Endothelial cell of umbilical vein (primary cell): ENCODE data around the gene RAP1GDS1. TPM values are rescaled to one million over a fixed set of nuclear protein-coding genes. Genes with fewer than 3 reads are reported as not detected.
"Not testable (repeated sequence)": the region's sequence is repeated elsewhere in the genome, so short reads cannot be mapped to it uniquely, and the experiment has no call there.

Experiments used
- BruUV-seq: library from RNA; stranded (reverse); fragments of 400-500 nt; replicated peaks from 2 replicates; lab custom pipeline; 2021; lab: Mats Ljungman, UMichigan
- CTCF ChIA-PET: fragments of 300-600, 350-600 bp; sonication (Branson Sonifier 250); formaldehyde crosslinking; loops from one replicate; lab custom pipeline; 2021; ENCODE audit warnings: antibody characterized with exemption, inconsistent platforms; lab: Charles Lee
- POLR2A ChIA-PET: fragments of 300-600, 350-600 bp; sonication (Branson Sonifier 250); formaldehyde crosslinking; loops from one replicate; lab custom pipeline; 2021; ENCODE audit warnings: antibody characterized with exemption, inconsistent platforms; lab: Charles Lee
- DNase-seq: peaks from one replicate; pipeline ENCODE4 v3.0.0-alpha.2; 2011; ENCODE audit warnings: low read depth, low spot score
- FAIRE-seq: peaks from 2 replicates; lab custom pipeline; 2011; peaks lifted over from hg19 to GRCh38; lab: Jason Lieb, UNC
- H2AFZ ChIP-seq: 2 replicates; pipeline ENCODE4 v1.6.0; 2012; ENCODE audit warnings: low read depth, low read length, control low read depth, inconsistent platforms
- H3K27ac ChIP-seq: 2 replicates; pipeline ENCODE4 v1.5.1; 2011; ENCODE audit warnings: low read depth, mild to moderate bottlenecking, control low read depth, low read length, moderate library complexity; ENCODE audit not compliant: insufficient read depth
- H3K27me3 ChIP-seq, 2 experiments: 2 replicates each; pipeline versions ENCODE4 v1.6.0 to v1.6.1; 2011; ENCODE audit warnings: low read length in 2 of 2, mixed read lengths in 1 of 2; ENCODE audit not compliant: control insufficient read depth in 2 of 2, insufficient read depth in 2 of 2
- H3K36me3 ChIP-seq, 2 experiments: 2 replicates in 1 of 2; 3 replicates in 1 of 2; pipeline ENCODE4 v1.5.1; 2011; ENCODE audit warnings: low read length in 2 of 2, mild to moderate bottlenecking in 1 of 2, moderate library complexity in 1 of 2; ENCODE audit not compliant: control insufficient read depth in 2 of 2, insufficient read depth in 2 of 2; ENCODE audit errors: extremely low read depth in 1 of 2
- H3K4me1 ChIP-seq: 3 replicates; pipeline ENCODE4 v1.5.1; 2011; ENCODE audit warnings: mild to moderate bottlenecking, low read length; ENCODE audit not compliant: control insufficient read depth, insufficient read depth; ENCODE audit errors: extremely low read depth
- H3K4me2 ChIP-seq: 2 replicates; pipeline ENCODE4 v1.6.1; 2011; ENCODE audit warnings: low read length, control low read depth, mixed read lengths; ENCODE audit not compliant: insufficient read depth
- H3K4me3 ChIP-seq, 3 experiments: fragments of 200-600 bp in 1 of 3; sonication (generic), shearing (Covaris generic) in 1 of 3; replicated peaks in 1 of 3; 2 replicates each; pipeline ENCODE4 v1.5.1; 2011 to 2016; ENCODE audit warnings: control low read depth in 3 of 3, low read length in 3 of 3, mild to moderate bottlenecking in 2 of 3, inconsistent platforms in 1 of 3, low read depth in 1 of 3, moderate library complexity in 1 of 3; ENCODE audit not compliant: insufficient read depth in 1 of 3
- H3K79me2 ChIP-seq: 2 replicates; pipeline ENCODE4 v1.6.0; 2012; ENCODE audit warnings: low read length, inconsistent platforms; ENCODE audit not compliant: control insufficient read depth, insufficient read depth
- H3K9ac ChIP-seq: replicated peaks from 2 replicates; pipeline ENCODE3; 2011; ENCODE audit warnings: low read length, control low read depth; ENCODE audit not compliant: insufficient read depth; ENCODE audit errors: extremely low read depth
- H3K9me1 ChIP-seq: replicated peaks from 3 replicates; pipeline ENCODE4 v1.6.0; 2011; ENCODE audit warnings: mild to moderate bottlenecking, low read length; ENCODE audit not compliant: control insufficient read depth, insufficient read depth; ENCODE audit errors: extremely low read depth
- H3K9me3 ChIP-seq: replicated peaks from 2 replicates; pipeline ENCODE4 v1.5.1; 2012; ENCODE audit warnings: low read length, inconsistent platforms; ENCODE audit not compliant: control insufficient read depth, insufficient read depth
- H4K20me1 ChIP-seq: replicated peaks from 2 replicates; pipeline ENCODE3; 2011; ENCODE audit warnings: mild to moderate bottlenecking, low read length; ENCODE audit not compliant: control insufficient read depth, insufficient read depth; ENCODE audit errors: extremely low read depth
- EZH2 ChIP-seq: IDR thresholded peaks from 2 replicates; pipeline ENCODE4 v1.6.1; 2012; ENCODE audit warnings: borderline replicate concordance, low read depth, mild to moderate bottlenecking, moderate library complexity, low read length, inconsistent platforms; ENCODE audit not compliant: severe bottlenecking
- FOS ChIP-seq: IDR thresholded peaks from 2 replicates; pipeline ENCODE4 v1.6.1; 2011; ENCODE audit warnings: mild to moderate bottlenecking, low read length, moderate library complexity, borderline replicate concordance; ENCODE audit not compliant: insufficient read depth
- GATA2 ChIP-seq: IDR thresholded peaks from 2 replicates; pipeline ENCODE4 v1.7.0; 2011; ENCODE audit warnings: low read depth, mild to moderate bottlenecking, moderate library complexity, mixed read lengths, low read length; ENCODE audit not compliant: insufficient read length, insufficient read depth
- JUN ChIP-seq: IDR thresholded peaks from 2 replicates; pipeline ENCODE4 v1.6.1; 2011; ENCODE audit warnings: borderline replicate concordance, low read depth; ENCODE audit not compliant: insufficient read length, insufficient read depth
- MYC ChIP-seq: IDR thresholded peaks from one replicate; pipeline ENCODE4 v1.6.1; 2011; ENCODE audit warnings: mild to moderate bottlenecking, low read depth, low read length
- POLR2A ChIP-seq: IDR thresholded peaks from 2 replicates; pipeline ENCODE4 v1.6.1; 2012; ENCODE audit warnings: low read depth, mild to moderate bottlenecking, control low read depth, low read length
- POLR2AphosphoS5 ChIP-seq: IDR thresholded peaks from 2 replicates; pipeline ENCODE4 v1.6.1; 2012; ENCODE audit warnings: low read depth, mild to moderate bottlenecking, control low read depth, low read length, moderate library complexity; ENCODE audit not compliant: insufficient read depth
- dilution Hi-C: fragments of 300-500 bp; cut with MboI; formaldehyde crosslinking; loops from one replicate; pipeline ENCODE4 v1.15.0; 2019; ENCODE audit warnings: low sequenced_read_pairs; ENCODE audit not compliant: extremely low pct_ligation_motif_present
- intact Hi-C: fragments of 100-400 bp; cut with micrococcal nuclease; formaldehyde crosslinking; loops from one replicate; pipeline ENCODE4 v1.10.0; 2022
- polyA plus RNA-seq, 4 experiments: library from polyadenylated mRNA; depleted of rRNA in 3 of 4; stranded (reverse) in 3 of 4; unstranded in 1 of 4; fragments of >200 nt; gene quantifications; 2 replicates each; pipeline versions ENCODE4 v1.2.1 to v1.2.3, GENCODE V29; 2011 to 2012; ENCODE audit warnings: missing spikeins in 1 of 4
- total RNA-seq: library from RNA; stranded (reverse); gene quantifications from 2 replicates; pipeline ENCODE4 v1.2.3, GENCODE V29; 2021
- TF ChIP-seq, protein P1 (sequence below), 2 donors: IDR thresholded peaks; 1 replicate in 1 of 2; 2 replicates in 1 of 2; pipeline ENCODE4 v1.5.1; 2011; ENCODE audit warnings: low read length in 2 of 2, mild to moderate bottlenecking in 2 of 2, moderate library complexity in 2 of 2, control low read depth in 1 of 2, inconsistent platforms in 1 of 2, low read depth in 1 of 2; ENCODE audit not compliant: insufficient read depth in 1 of 2; ENCODE audit errors: extremely low read depth in 1 of 2

The RAP1GDS1 gene
- total and polyA plus RNA-seq, 2 donors (not counting 3 experiments of a cell fraction or from before 2014, with no cell fraction given) = 17.6 to 52.8 TPM

DNA sequence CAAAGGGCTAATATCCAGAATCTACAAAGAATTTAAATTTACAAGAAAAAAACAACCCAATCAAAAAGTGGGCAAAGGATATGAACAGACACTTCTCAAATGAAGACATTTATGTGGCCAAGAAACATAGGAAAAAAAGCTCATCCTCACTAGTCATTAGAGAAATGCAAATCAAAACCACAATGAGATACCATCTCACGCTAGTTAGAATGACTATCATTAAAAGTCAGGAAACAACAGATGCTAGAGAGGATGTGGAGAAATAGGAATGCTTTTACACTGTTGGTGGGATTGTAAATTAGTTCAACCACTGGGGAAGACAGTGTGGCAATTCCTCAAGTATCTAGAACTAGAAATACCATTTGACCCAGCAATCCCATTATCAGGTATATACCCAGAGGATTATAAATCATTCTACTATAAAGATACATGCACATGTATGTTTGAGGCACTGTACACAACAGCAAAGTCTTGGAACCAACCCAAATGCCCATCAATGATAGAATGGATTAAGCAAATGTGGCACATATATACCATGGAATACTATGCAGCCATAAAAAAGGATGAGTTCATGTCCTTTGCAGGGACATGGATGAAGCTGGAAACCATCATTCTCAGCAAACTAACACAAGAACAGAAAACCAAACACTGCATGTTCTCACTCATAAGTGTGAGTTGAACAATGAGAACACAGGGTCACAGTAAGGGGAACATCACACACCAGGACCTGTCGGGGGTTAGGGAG is 200.1 kb downstream of the RAP1GDS1 start:
- H4K20me1 ChIP-seq, FAIRE-seq, H3K4me3 ChIP-seq, H3K27me3 ChIP-seq, DNase-seq, BruUV-seq, POLR2A ChIA-PET, H3K4me1 ChIP-seq, H3K9ac ChIP-seq, H3K36me3 ChIP-seq, H3K9me3 ChIP-seq, H3K79me2 ChIP-seq, H3K4me2 ChIP-seq, H3K27ac ChIP-seq, H2AFZ ChIP-seq, dilution Hi-C loops, H3K9me1 ChIP-seq: not testable (repeated sequence)
- CTCF ChIA-PET = interaction anchor here (0.6 kb wide), 1 partner anchor 25 kb away, joined by 6 read pairs; no protein-coding TSS in a partner anchor
- intact Hi-C loops = loop anchor here (10.0 kb wide), 1 partner anchor 306 kb away; no protein-coding TSS in a partner anchor

DNA sequence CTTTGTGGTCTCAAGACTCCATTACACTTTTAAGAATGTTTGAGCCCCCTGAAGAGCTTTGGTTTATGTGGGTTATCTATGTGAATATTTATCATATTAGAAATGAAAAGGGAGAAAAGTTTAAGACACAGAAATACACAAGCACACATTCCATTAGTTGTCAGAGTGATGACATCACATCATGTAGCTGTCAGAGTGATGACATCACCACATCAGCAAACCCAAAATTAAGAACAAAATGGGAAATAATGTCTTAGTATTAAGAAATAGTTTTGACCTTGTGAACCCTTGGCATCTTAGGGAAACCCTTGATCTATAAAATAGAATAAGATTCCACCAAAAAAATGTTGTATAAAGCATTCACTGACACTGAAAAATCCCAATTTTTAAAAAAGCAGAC is 201.3 kb downstream of the RAP1GDS1 start:
- intact Hi-C loops (loop anchor here (10.0 kb wide), 1 partner anchor 308 kb away; no protein-coding TSS in a partner anchor), dilution Hi-C loops (no loop called here)
- CTCF ChIA-PET = interaction anchor here (0.6 kb wide), 1 partner anchor 491 kb away, joined by 3 read pairs; no protein-coding TSS in a partner anchor
- DNase-seq (no peak), FAIRE-seq (no peak)
- TF ChIP-seq FOS = no peak
- no peak for TF ChIP-seq POLR2A
- no peak for TF ChIP-seq EZH2
- no peak for TF ChIP-seq MYC
- TF ChIP-seq, protein P1, sequence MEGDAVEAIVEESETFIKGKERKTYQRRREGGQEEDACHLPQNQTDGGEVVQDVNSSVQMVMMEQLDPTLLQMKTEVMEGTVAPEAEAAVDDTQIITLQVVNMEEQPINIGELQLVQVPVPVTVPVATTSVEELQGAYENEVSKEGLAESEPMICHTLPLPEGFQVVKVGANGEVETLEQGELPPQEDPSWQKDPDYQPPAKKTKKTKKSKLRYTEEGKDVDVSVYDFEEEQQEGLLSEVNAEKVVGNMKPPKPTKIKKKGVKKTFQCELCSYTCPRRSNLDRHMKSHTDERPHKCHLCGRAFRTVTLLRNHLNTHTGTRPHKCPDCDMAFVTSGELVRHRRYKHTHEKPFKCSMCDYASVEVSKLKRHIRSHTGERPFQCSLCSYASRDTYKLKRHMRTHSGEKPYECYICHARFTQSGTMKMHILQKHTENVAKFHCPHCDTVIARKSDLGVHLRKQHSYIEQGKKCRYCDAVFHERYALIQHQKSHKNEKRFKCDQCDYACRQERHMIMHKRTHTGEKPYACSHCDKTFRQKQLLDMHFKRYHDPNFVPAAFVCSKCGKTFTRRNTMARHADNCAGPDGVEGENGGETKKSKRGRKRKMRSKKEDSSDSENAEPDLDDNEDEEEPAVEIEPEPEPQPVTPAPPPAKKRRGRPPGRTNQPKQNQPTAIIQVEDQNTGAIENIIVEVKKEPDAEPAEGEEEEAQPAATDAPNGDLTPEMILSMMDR (IDR thresholded peaks at IDR 0.05; ENCODE audit: extremely low read depth in 1 of 2, insufficient read depth in 1 of 2, low read depth in 1 of 2, low read length in 2 of 2) = no peak
- no peak for TF ChIP-seq POLR2AphosphoS5
- TF ChIP-seq GATA2 = no peak
- TF ChIP-seq JUN = peak; percentile 41
- Histone ChIP-seq H3K9me3 (no peaks in the 10 kb centered on the region), H3K79me2 (no peaks in the 10 kb centered on the region), H3K27me3 (no peaks in the 10 kb centered on the region), H3K36me3 (no peaks in the 10 kb centered on the region), H4K20me1 (no peaks in the 10 kb centered on the region), H3K4me3 (no peak overlapping the region), H3K4me2 (no peak overlapping the region), H2AFZ (no peak overlapping the region), H3K4me1 (no peaks in the 10 kb centered on the region), H3K9me1 (no peaks in the 10 kb centered on the region), H3K9ac (no peak overlapping the region), H3K27ac (no peak overlapping the region)
- POLR2A ChIA-PET = no interaction called here
- BruUV-seq = no TSS peak
